HG03469 (cell line): ENCODE data around the gene SETD9.

Source experiments
- ATAC-seq: cut with Tn5 transposase; IDR thresholded peaks from one replicate; pipeline ENCODE4 v1.9.1; 2021; ENCODE audit warnings: mild to moderate bottlenecking, moderate library complexity, moderate number of reproducible peaks; ENCODE audit not compliant: unreplicated experiment

The SETD9 gene

GRCh38 chr5:56909294-56910209 lies at the start of gene SETD9:
TSS of gene SETD9 (plus strand) at chr5:56909596. CDS start at chr5:56909646, 50 bp downstream.
- peak; percentile 69 for ATAC-seq

GRCh38 chr5:56861893-56862485 lies 47.4 kb upstream of the SETD9 start:
- ATAC-seq: no peak

GRCh38 chr5:56862909-56863308 lies 46.5 kb upstream of the SETD9 start:
- ATAC-seq: no peak

GRCh38 chr5:56871777-56872176 lies 37.6 kb upstream of the SETD9 start:
- ATAC-seq: no peak

- ATAC-seq: no peak
Observed at GRCh38 chr5:56873056-56873455, 36.3 kb upstream of the SETD9 start.

GRCh38 chr5:56876327-56876726 lies 33.1 kb upstream of the SETD9 start:
- ATAC-seq: no peak

GRCh38 chr5:56881571-56881970 lies 27.8 kb upstream of the SETD9 start:
- ATAC-seq: no peak

- no peak for ATAC-seq
Observed at GRCh38 chr5:56893251-56893951, 16.0 kb upstream of the SETD9 start.

- ATAC-seq: no peak
Observed at GRCh38 chr5:56896763-56897162, 12.6 kb upstream of the SETD9 start.

GRCh38 chr5:56898213-56898612 lies 11.2 kb upstream of the SETD9 start:
- no peak for ATAC-seq

- no peak for ATAC-seq
Observed at GRCh38 chr5:56900395-56900794, 9.0 kb upstream of the SETD9 start.

- no peak for ATAC-seq
Observed at GRCh38 chr5:56900858-56901578, 8.4 kb upstream of the SETD9 start.

GRCh38 chr5:56908942-56909293 lies 478 bp upstream of the SETD9 start:
- no peak for ATAC-seq

GRCh38 chr5:56910210-56910965 lies 992 bp downstream of the SETD9 start:
- peak; percentile 5 for ATAC-seq

- no peak for ATAC-seq
Observed at GRCh38 chr5:56913766-56914165, 4.4 kb downstream of the SETD9 start.

- ATAC-seq: no peak
Observed at GRCh38 chr5:56914678-56915077, 5.3 kb downstream of the SETD9 start.

GRCh38 chr5:56917534-56917933 lies 8.1 kb downstream of the SETD9 start:
- no peak for ATAC-seq

GRCh38 chr5:56918054-56918453 lies 8.7 kb downstream of the SETD9 start:
- no peak for ATAC-seq

GRCh38 chr5:56919942-56920662 lies 10.7 kb downstream of the SETD9 start:
- no peak for ATAC-seq

GRCh38 chr5:56922922-56923321 lies 13.5 kb downstream of the SETD9 start:
- ATAC-seq: no peak
